HUDEP-2 (cell line): ENCODE measurements around the gene DSCAML1.

Experiments used
- DNase-seq, 76 experiments: peaks; one replicate each; lab custom pipeline; 2025; ENCODE audit not compliant: unreplicated experiment in 76 of 76; lab: John Stamatoyannopoulos, UW

The DSCAML1 gene

DNA sequence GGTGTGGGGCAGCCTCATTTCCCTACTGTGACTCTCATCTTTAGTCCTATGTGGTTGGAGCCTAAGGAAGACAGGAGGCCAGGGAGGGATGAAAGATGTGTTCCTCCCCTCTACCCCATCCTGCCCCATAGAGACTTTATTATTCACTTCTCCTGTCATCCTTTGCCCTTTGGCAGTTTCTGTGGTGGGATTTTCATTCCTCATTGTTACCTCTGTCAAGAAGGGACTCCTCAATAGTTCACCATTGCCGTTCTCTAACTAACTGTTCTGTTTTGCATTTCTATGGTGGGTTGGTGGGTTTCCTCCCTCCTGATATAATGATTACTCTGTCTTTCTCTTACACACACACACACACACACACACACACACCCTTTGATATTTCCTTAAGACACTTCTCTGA is 202.3 kb downstream of the DSCAML1 start:
- no peak for DNase-seq

DNA sequence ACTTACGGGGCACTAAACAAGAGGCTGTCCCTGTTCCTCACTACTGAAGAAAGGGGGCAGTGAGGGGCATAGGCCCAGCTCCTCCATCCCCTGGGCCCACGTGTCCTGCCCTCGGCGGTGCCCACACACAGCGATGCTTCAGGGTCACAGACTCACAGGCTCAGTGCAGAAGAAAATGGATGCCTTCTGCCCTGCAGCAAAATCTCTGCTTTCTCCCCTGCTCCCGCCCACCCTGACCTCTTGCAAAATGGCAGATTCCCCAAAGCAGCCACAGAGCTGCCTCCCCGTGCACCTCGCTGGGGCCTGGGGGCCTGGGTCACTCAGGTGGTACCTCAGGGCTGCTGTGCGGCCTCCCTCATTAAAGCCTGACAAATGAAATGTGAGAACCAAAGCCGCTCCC is 204.0 kb downstream of the DSCAML1 start:
- DNase-seq: no peak

- no peak for DNase-seq
Measured at GRCh38 chr11:117591316-117592039, 205.5 kb downstream of the DSCAML1 start.

DNA sequence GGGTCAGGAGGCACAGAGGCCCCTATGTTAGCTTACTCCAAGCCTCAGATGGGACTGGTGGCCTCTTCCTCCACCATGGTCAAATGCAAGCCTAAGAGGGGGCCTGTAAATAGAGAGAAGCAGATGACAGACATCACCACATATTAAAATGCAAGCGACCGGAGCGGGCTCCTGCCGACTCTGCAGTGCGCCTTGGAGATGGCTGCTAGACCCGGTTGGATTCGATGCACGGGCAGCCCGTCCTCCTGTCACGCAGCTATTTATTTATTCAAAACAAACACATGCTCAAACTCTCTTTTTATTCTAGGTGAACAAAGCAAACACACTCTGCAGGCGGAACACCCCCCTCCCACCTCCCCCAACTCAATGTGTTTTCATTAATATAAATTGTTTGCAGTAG is 208.0 kb downstream of the DSCAML1 start:
- DNase-seq: no peak

GRCh38 chr11:117588166-117588810 is 208.7 kb downstream of the DSCAML1 start:
- no peak for DNase-seq

DNA sequence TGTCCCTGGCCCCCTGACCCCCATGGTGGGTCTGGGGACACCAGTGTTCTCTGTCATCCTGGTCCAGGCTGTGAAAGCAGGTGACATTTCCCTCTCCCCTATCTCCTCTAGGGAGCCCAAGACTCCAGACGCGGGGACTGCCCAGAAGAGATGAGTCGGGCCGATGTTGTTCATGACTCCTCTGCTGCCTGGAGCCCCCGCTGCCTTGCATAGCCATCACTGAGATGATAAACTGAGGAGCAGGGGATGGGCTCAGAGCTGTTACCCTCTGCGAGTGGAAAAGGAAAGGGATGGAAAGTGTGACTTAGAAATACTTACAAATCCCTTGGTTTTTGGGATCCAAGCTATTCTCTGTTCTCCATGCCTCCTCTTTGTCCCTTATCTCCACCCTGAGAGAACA is 209.6 kb downstream of the DSCAML1 start:
- DNase-seq: no peak

GRCh38 chr11:117586392-117586791 is 210.6 kb downstream of the DSCAML1 start:
- no peak for DNase-seq

DNA sequence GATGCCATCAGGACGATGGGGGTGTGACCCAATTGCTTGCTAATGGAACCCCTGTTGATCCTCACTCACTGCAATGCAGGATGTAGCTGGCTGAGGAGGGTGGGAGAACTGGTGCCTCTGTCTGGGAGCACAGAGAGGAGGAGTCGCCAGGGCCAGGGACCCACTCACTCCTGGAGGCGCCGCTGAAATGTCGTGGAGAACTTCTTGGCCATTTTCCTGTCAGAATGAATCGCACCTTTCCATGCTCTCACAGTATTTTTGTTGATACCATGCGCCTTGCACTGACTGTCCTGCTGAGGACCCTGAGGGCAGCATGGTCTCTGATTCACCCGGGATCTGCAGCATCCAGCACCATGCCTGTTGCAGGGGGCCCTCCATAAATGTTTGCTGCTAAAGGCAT is 211.4 kb downstream of the DSCAML1 start:
- no peak for DNase-seq

DNA sequence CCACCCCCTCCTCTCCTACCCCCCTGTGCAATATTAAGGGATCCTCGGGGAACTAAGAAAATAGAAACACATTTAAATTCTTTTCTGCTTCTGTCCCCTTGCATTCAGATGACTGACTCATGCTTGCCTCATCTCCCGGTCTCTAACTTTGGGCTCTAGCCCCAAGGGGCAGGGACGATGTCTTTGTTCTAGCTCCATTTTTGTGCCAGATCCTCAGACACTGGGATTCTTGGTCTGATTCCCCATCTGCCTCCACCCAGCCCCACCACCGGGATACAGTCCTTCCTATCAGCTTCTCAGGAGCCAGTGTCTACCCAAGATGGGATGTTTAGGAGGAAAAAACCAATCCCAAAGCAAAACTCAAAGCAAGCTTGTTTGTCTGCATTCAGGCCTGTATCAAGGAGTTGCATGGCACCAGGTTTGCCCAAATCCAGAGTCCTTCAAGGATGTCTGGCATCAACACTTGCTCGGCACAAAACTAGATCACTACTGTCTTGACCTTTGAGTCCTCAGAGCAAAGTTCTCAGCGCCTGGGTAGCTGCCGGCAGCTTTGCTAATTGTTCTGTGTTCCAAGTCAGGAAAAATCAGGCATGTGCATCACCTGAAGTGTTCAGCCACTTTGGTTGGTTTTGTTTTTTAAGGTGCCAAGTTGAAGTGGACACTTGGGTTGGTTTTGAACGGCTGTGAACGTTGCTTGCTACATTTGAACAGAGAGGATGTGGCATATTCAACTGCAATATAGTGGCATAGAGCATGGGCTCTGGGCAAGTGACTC is 212.8 kb downstream of the DSCAML1 start:
- no peak for DNase-seq

DNA sequence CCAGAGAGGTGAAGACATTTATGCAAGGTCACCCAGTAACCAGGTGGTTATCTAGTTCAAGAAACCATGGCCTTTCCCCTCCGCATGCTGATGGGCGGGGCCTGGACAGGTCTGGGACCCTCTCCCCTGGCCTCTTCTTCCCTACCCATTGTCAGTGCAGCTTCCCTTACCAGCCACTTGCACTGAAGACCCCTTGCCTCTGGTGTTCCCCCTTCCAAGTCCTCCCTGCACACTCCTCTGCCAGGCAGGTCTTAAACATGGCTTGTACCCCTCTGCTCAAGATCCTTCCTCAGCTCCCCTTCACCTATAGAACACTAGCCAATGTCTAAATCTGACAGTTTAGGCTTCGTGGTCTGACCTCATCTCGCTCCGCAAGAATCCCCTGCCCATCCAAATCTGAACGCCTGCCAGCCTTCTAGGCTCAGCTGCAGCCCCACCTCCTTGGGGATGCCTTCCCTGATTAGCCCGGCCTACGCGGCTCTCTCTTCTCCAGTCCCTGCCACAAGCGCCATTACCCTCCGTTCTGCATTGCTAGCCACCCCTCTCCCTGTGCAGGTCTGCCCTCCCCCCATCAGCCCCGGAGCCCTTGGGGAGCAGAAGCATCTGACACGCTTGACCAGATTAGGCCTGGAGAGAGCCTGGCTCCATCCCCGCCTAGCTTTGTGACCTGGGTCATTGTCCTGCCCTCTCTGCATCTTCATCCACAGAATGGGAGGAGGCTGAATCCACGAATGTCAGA is 213.8 kb downstream of the DSCAML1 start:
- no peak for DNase-seq

GRCh38 chr11:117582433-117582832 is 214.6 kb downstream of the DSCAML1 start:
- DNase-seq: no peak

DNA sequence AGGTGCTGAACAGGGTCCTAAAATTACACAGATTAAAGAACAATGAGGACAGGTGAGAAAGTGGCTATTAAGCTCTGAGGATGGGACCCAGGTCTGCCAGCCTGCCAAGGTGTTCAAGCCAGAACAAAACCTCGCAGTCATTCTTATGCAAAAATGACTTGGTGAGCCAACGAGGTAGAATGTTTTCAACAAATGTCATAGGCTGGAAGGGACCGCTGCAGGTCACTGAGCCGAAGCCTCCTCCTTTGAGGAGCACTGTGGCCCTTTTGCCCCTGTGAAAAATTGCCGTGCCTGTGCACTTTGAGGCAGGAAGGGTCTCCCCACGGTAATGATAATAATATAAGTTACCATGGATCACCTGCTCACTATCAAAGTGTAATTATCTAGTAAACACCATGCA is 216.2 kb downstream of the DSCAML1 start:
- DNase-seq: no peak

- no peak for DNase-seq
Measured at GRCh38 chr11:117579161-117579560, 217.9 kb downstream of the DSCAML1 start.

- DNase-seq: no peak
Measured at GRCh38 chr11:117575856-117576255, 221.2 kb downstream of the DSCAML1 start.

DNA sequence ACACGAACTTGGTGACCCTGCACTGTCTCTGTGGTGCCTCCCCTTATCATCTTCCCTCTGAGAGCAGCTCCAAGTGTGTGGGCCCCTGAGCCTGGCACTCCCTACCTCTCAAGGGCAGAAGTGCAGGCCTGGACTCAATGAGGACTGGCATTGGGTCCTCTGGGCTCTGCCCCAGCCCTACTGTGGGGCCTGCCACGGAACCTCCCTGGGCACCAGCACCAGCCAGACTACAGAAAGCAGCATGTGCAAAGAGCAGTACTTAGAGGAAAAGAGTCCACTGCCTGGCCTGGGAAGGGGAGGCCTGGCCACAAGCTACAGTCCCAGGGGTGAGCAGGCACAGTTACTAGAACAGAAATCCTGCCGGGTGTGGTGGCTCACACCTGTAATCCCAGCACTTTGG is 222.5 kb downstream of the DSCAML1 start:
- DNase-seq: no peak

DNA sequence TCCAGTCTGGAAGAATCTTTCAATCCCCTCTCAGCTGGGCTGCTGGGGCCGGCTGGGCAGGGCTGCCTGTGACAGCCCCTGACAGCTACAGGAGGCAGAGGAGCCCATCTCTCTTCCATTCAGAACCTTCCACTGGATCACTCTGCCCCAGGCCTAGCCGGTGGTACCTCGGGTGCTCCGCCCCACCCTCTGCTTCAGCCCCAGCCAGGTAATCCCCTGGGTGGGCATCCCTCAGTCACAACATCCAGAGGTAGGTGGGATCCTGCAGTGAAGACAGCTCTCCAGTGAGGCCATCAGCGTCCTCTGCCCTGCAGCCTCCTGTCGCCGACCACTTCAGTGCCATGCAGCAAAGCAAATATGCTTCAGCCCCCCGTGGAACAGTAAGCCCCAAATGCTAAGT is 223.7 kb downstream of the DSCAML1 start:
- DNase-seq: no peak

DNA sequence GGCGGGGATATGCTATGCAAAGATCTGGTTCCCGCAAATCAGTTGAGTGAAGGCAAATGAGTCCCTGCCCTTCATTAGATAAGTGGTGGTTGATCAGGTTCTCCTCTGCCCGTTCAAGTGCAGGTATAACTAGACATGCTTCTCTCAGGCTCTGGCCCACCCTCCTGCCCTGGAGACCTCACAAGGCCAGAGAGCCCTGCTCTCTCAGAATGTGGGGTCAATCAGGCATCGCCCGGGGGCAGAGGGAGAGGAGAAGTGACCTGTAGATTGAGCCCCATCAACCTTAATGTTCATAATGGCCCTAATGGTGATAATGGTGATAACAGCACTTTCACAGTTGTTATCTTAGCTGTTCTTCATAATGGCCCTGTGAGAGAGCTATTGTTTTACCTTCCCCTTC is 224.3 kb downstream of the DSCAML1 start:
- DNase-seq: no peak

- DNase-seq: no peak
Measured at GRCh38 chr11:117572129-117572528, 224.9 kb downstream of the DSCAML1 start.

GRCh38 chr11:117570701-117571100 is 226.3 kb downstream of the DSCAML1 start:
- no peak for DNase-seq

GRCh38 chr11:117569911-117570310 is 227.1 kb downstream of the DSCAML1 start:
- no peak for DNase-seq

GRCh38 chr11:117565709-117566108 is 231.3 kb downstream of the DSCAML1 start:
- DNase-seq: no peak
